Stimulated activated CD4-positive, alpha-beta T cell treated with anti-CD3 and anti-CD28 coated beads, Interleukin-1b, Interleukin-23, amount 100 ng/mL, for 4 hours (primary cell): ENCODE data around the gene GJB2.

ENCODE experiments used
- DNase-seq, 2 donors: peaks; one replicate each; pipeline ENCODE4 v3.0.0-alpha.2; 2020; ENCODE audit warnings: low read depth in 2 of 2

Gene GJB2

DNA sequence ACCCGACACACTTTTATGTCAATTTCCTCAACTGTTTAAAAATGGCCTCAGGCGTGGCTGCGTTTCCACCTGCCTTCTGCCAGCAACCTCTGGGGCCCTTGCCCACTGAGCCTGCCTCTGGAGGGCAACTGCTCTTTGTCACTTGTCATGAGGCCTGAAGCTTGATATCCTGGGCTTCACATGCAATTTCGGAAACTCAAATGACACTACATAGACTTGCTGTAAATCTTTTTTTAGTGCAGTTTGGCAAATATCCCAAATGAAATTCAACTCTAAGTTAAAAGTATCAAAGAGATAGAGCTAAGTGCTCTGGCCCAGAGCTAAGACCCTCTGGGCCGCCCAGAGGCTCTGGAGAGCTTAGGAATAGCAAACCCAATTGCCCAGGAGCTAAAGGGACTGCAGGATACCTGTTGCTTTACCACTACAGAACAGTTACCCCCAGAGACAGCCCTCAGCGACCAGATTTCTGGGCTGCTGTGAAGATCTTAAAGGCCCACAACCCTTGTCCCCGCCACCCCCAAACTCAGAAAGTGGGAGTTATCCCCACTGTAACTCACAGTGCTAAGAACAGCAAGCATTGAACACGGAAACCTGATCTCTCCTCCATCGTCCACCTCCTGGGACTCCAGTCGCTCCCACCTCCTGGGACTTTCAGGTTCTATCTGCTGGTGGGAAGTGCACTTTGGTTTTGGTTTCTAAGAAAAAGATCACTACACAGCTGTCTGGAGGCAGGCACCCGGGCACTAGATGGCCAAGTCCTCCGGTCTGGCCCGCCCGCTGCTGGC, 51.3 kb downstream of the GJB2 start:
- no peak for DNase-seq

DNA sequence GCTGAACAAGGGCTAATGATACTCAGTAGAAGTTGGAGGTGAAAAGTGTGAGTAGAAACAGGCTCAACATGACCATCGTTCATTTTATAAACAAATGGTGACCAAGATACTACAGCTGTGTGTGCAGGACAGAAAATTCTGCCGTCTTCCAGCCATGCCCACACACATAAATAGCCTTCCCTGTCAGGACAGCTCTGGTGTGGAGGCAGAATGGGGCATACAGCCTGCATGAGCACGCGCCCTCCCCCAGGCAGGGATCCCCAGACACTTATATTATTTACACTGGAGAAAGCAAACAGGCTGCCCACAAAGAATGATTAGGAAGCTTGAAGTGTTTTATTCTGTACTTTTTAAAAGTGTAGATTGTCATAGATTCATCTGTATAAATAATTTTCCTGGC, 52.3 kb downstream of the GJB2 start:
- DNase-seq = no peak

DNA sequence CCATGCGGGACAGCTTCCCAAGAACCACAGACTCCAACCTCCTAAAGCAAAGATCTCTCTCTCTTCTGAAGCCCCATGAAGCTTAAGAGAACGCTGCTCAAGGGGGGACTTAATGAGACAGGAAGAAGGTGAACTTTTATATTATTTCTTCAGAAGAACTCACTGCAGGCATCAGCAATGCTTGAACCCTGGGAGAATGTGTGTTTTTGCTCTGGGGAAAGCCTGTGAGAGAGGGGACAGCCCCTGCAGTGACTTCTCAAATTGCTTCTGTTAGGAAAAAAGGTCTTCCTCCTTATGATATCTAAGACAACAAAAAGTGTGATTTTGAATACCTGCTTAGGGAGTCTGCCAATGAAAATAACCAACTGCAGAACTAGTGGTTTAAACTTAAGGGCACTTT, 54.9 kb downstream of the GJB2 start:
- no peak for DNase-seq
